NCI-H146 treated with DMSO at 0.1 percent for 48 hours (cell line): ENCODE results near the gene B4GALT3.

Experiments used
- DNase-seq: peaks from one replicate; lab custom pipeline; 2025; ENCODE audit not compliant: unreplicated experiment; lab: John Stamatoyannopoulos, UW

Gene B4GALT3

GRCh38 chr1:161206411-161207140, 29.3 kb upstream of the B4GALT3 start:
- no peak for DNase-seq

GRCh38 chr1:161201836-161202712, 24.8 kb upstream of the B4GALT3 start, which contains the start of gene NDUFS2:
NDUFS2 (plus strand) TSS chr1:161202367; CDS start chr1:161202386, 19 bp downstream.
- DNase-seq: peak; percentile 95

- DNase-seq: no peak
Measured at GRCh38 chr1:161200992-161201835, 23.9 kb upstream of the B4GALT3 start.

- DNase-seq: no peak
Measured at GRCh38 chr1:161200421-161200991, 23.2 kb upstream of the B4GALT3 start.

GRCh38 chr1:161199506-161200139, 22.3 kb upstream of the B4GALT3 start:
- no peak for DNase-seq

GRCh38 chr1:161198897-161199431, 21.7 kb upstream of the B4GALT3 start, which contains the start of gene ADAMTS4:
ADAMTS4 (minus strand) TSS chr1:161199054; CDS start chr1:161198627, 427 bp downstream.
- DNase-seq: no peak

GRCh38 chr1:161198194-161198896, 21.0 kb upstream of the B4GALT3 start:
- DNase-seq: no peak

- no peak for DNase-seq
Measured at GRCh38 chr1:161197560-161198193, 20.4 kb upstream of the B4GALT3 start.

- no peak for DNase-seq
Measured at GRCh38 chr1:161196521-161197451, 19.5 kb upstream of the B4GALT3 start.

GRCh38 chr1:161196111-161196510, 18.8 kb upstream of the B4GALT3 start:
- no peak for DNase-seq

- DNase-seq: no peak
Measured at GRCh38 chr1:161195171-161195570, 17.9 kb upstream of the B4GALT3 start.

- no peak for DNase-seq
Measured at GRCh38 chr1:161193561-161194235, 16.4 kb upstream of the B4GALT3 start.

- peak; percentile 61 for DNase-seq
Measured at GRCh38 chr1:161192476-161193465, 15.5 kb upstream of the B4GALT3 start.

GRCh38 chr1:161191971-161192370, 14.7 kb upstream of the B4GALT3 start:
- DNase-seq: no peak

- peak; percentile 26 for DNase-seq
Measured at GRCh38 chr1:161190962-161191521, 13.7 kb upstream of the B4GALT3 start.

- no peak for DNase-seq
Measured at GRCh38 chr1:161189036-161189435, 11.7 kb upstream of the B4GALT3 start.
